Urothelium cell line (cell line): ENCODE measurements around the gene ZNHIT1.
A peak's percentile ranks its signal among the peaks of the same experiment; 100 is the strongest.
"Not testable (repeated sequence)": the region's sequence is repeated elsewhere in the genome, so short reads cannot be mapped to it uniquely, and the experiment has no call there.

Experiments used
- DNase-seq: peaks from one replicate; pipeline ENCODE4 v3.0.0; 2011; ENCODE audit warnings: low spot score, mixed read lengths
- FAIRE-seq: peaks from 2 replicates; lab custom pipeline; 2011; peaks lifted over from hg19 to GRCh38; lab: Jason Lieb, UNC

The ZNHIT1 gene

GRCh38 chr7:101186194-101186593 lies 31.8 kb upstream of the ZNHIT1 start:
- DNase-seq (no peak), FAIRE-seq (no peak)

DNA sequence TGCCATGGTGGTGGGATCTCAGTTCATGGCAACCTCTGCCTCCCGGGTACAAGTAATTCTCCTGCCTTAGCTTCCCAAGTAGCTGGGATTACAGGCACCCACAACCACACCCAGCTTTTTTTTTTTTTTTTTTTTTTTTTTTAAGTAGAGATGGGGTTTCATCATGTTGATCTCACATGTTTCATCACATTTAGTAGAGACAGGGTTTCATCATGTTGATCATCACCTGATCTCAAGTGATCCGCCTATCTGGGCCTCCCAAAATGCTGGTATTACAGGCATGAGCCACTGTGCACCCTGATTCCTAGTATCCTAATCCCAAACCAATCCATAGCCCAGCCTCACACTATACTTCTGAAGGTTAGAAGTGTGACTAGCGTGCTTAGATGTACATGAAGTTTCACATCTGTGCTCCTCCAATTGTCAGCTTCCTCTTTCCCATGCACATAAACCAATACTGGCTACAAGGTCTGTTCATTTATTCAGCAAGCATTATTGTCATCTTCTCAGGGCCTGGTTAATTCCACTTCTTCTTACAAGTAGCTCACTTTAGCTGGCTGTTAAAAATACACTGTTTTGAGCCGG lies 31.0 kb upstream of the ZNHIT1 start:
- no peak for FAIRE-seq
- DNase-seq: no peak

- FAIRE-seq (no peak), DNase-seq (no peak)
Measured at GRCh38 chr7:101189109-101189508, 28.9 kb upstream of the ZNHIT1 start.

DNA sequence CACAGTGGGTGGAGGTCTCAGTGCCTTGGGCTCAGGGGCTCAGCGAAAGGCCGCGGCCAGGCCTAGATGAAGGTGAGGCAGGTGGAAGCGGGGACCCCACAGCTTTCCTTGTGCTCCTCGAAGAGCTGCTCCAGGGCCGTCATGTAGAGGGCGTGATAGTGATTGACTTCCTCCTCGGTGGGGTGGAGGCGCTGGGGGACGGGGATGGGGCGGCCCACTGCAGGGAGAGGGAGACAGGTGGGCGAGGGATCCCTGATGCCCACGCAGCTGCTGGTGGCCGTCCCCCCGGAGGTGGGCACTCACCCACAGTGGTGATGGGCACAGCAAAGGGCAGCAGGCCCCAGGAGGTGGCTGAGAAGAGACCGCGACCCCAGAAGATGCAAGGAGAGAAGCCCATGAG lies 22.1 kb upstream of the ZNHIT1 start:
- DNase-seq: no peak

GRCh38 chr7:101197991-101198390 lies 20.0 kb upstream of the ZNHIT1 start:
- FAIRE-seq (no peak), DNase-seq (no peak)

More for the DNA sequence above, 22.1 kb upstream of the ZNHIT1 start:
- peak; percentile 5 for FAIRE-seq

GRCh38 chr7:101198476-101198875 lies 19.5 kb upstream of the ZNHIT1 start:
- FAIRE-seq (no peak), DNase-seq (no peak)

DNA sequence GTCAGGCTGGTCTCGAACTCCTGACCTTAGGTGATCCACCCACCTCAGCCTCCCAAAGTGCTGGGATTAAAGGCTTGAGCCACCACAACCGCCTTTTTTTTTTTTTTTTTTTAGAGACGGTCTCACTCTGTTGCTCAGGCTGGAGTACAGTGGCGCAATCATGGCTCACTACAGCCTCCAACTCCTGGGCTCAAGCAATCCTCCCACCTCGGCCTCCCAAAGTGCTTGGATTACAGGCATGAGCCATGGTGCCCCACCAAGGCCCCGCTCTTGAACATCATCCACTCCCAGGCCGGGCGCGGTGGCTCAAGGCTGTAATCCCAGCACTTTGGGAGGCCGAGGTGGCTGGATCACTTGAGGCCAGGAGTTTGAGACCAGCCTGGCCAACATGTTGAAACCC lies 18.4 kb upstream of the ZNHIT1 start:
- not testable (repeated sequence) for DNase-seq, FAIRE-seq

DNA sequence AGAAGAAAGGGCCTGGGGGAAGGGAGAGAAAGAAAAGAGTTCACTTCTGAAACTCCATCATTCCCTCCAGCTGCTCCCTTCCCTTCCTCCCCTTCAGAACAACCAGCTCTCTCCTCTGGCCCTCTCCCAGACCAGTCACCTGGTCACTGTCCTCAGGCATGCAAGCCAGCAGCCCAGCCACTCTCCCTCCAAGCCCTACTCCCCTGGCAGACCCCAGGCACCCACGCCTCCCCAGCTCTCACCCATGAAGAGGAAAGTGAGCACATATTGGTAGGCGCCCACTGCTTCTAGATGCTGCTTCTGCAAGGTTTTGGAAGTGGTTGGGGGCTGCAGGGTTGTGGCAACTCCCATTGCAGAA lies 17.5 kb upstream of the ZNHIT1 start:
- no peak for FAIRE-seq

DNA sequence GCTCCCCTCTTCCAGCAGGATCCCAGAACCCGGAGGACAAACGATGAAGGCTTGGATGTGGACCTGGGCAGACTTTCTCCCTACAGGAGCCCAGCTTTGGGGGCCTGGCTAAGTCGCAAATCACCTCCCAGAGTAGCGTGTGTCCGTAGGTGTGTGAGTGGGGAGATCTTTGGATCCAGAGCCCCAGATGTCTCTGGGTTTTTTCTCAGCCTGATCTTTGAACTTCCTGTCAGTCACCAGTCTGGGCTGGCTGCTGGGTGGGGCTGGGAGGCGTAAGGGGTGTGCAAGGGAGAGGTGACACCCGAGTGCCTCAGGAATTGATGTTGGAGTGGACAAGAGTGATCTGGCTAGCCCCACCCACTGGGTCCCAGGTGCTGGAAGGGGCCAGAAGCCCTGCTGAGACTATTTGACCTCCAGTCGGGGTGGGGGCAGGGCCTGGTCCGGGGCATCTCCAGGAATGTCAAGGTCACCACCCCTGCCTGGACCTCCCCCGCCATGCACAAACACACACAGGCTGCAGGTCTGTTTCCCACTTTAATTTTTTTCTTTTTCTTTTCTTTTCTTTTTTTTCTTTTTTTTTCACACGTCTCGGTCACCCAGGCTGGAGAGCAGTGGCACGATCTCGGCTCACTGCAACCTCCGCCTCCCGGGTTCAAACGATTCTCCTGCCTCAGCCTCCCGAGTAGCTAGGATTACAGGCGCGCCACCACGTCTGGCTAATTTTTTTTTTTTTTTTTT lies 16.9 kb upstream of the ZNHIT1 start, which contains the start of gene MOGAT3:
TSS of gene MOGAT3 (minus strand) at position 175 of the 738 bp plus-strand sequence. CDS start 182 bp downstream, outside the sequence.
- FAIRE-seq (no peak), DNase-seq (no peak)

More for the DNA sequence above, 17.5 kb upstream of the ZNHIT1 start:
- no peak for DNase-seq

DNA sequence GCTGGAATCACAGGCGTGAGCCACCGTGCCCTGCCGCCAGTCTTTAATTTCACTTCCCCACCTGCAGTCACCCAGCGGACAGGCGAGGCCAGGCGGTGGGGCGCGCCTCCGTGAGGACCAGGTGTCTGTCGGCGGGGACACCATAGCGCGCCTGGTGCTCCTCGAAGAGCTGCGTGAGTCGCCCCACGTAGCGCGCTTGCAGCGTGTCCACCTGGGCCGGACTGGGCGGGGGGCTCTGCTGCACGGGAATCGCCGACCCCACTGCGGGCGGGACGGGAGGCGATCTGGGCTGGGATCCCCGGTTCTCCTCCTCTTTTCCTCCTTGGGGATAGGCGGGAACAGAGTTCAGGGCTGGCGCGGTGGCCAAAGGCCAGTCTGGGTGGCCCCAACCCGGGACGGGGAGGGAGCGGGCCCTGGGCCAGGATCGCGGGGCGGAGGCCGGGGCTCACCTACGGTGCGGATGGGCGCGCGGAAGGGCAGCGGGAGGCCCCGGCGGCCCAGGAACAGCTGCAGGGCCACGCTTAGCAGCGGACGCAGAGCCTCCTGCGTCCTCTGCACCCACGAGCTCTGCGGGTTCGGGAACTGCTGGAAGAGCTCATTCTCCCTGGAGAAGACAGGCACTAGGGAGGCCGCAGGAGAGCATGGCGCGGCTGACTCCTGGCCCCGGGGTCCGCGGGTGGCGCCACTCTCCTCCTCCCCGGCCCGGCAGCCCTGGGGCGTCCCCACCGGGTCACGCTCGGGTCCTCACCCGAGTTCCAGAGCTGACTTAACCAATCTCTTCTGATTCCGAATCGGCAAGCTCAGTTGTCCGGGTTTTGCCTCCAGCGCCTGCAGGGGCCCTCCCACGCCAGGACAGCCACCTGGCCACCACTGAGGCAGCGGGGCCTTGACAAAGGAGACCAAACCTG lies 16.0 kb upstream of the ZNHIT1 start:
- FAIRE-seq (no peak), DNase-seq (no peak)

DNA sequence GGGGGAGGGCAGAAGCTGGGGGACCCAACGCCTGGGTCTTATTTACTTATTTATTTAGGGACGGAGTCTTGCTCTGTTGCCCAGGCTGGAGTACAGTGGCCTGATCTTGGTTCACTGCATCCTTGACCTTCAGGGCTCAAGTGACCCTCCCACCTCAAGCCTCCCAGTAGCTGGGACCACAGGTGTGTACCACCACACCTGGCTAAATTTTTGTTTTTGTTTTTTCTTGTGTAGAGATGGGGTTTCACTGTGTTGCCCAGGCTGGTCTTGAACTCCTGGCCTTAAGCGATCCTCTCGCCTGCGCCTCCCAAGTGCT lies 15.4 kb upstream of the ZNHIT1 start:
- FAIRE-seq (no peak), DNase-seq (no peak)

DNA sequence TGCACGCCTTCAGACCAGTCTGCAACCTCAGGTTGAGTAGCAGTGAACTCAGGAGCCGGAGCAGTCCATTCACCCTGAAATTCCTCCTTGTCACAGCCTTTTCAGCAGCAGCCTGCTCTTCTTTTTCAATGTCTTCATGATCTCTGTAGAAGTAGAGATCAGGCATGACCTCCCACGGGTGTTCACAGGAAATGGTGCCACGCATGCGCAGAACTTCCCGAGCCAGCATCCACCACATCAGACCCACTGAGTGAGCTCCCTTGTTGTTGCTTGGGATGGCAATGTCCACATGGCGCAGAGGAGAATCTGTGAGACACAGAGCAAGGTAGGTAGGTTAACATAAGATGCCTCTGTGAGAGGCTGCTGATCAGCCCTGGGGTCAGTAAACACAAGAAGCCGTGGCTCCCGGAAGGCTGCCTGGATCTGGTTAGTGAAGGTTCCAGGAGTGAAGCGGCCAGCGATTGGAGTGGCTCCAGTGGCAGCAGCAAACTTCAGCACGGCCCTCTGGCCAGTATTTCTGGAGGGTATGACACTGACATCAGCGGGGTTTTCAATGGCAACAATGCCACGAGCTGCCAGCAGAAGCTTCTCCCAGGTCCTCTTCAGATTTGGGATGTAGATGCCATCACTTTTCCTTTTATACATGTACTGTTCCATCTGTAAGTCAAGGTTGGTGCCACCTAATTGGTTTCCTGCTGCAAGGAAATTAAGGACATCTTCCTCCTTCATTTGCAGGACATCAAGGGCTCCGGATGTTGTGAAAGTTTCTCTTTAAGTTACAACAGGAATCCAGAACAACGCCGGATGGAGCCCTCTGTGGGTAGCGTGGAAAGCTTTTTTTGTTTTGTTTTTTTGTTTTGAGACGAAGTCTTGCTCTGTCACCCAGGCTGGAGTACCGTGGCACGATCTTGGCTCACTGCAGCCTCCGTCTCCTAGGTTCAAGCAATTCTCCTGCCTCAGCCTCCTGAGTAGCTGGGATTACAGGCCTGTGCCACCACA lies 13.9 kb upstream of the ZNHIT1 start:
- DNase-seq, FAIRE-seq: not testable (repeated sequence)

GRCh38 chr7:101205901-101206664 lies 11.9 kb upstream of the ZNHIT1 start:
- no peak for FAIRE-seq
- no peak for DNase-seq

DNA sequence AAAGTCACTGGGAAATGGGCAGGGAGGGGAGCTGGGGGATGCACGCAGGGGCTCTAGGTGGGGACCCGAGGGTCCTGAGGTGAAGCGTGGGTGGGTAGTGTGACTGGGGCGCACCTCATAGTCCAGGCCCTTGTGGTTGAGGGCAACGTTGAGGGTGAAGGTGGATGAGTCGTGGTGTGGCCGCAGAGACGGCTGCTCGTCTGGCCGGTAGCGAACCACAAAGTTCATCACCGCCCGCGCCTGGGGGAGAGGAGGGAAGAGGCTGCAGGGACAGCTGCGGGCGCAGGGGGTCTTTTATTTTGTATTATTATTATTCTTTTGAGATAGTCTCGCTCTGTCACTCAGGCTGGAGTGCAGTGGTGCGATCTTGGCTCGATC lies 11.3 kb upstream of the ZNHIT1 start:
- DNase-seq (no peak), FAIRE-seq (no peak)

- DNase-seq (no peak), FAIRE-seq (no peak)
Measured at GRCh38 chr7:101207459-101207858, 10.5 kb upstream of the ZNHIT1 start.

DNA sequence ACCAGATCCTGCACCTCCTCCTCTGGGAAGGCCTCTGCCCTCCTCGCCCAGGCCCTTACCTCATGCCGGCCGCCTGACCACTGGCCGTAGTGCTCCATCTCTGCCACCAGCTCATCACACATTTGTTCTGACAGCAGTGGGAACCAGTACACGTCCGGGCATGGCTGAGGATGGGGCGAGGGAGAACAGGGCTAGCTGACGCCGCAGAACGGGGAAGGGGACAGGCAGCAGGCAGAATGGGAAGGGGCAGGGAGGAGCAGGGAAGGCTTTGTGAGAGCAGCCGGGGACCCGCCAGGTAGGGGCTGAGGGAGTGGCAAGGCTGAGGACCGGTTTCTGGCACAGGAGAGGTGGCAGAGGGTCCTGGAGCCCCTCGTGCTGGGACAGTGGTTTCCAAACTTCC lies 9.2 kb upstream of the ZNHIT1 start:
- DNase-seq: no peak
- no peak for FAIRE-seq

DNA sequence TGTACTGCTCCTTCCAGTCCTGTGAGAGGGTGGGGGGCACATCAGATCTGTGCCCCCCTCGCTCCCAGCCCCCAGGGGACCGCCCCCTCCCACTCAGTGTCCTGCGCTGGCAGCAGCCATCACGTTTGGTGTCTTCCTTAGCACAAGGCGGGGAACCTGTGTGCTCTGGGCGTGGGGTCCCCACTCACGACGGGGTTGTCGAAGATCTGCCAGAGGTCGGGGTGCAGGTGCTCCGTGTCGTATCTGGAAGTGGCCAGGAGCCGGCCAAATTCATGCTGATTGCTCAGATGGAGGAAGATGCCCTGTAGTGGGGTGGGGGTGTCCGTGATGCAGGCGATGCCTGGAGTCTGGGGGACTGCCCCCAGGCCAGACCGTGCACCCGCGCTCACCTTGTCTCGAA lies 7.8 kb upstream of the ZNHIT1 start:
- DNase-seq (no peak), FAIRE-seq (no peak)

DNA sequence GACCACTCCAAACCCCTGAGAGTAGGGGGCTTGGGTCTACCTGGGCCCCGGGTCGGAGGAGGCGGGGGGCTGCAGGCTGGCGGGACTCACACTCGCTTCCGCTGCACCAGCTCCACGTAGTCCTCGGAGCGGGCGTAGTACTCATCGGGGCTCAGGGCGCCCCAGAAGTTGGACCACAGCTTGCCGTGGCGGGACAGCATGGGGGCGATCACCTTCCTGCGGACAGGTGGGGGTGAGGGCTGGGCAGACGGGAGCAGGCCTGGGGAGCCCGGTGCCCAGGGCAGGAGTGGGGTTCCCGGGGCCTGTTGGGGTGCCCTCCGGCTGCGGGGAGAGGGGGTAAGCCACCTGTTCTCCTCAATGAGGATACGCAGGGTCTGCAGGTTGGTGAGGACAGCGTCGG lies 6.5 kb upstream of the ZNHIT1 start:
- no peak for DNase-seq
- FAIRE-seq: no peak

DNA sequence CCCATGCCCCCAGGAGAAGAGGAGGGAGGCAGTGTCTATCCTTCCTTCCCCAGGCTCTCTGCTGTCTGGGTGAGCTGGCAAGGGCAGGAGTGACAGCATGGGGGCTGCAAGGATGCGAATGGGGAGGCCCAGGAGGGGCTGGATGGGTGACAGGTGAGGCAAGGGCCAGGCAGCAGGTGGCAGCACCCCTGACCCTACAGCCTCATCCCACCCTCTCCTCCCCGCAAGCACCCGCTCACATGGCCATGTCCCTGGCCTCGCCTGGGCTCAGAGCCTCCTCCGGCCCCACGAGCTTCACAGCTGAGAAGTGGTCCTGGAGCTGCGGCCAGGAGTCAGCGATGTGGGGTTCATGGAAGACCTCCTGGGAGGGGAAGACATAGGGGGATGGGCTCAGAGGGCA lies 6.0 kb upstream of the ZNHIT1 start:
- no peak for FAIRE-seq
- no peak for DNase-seq
